GM10266 (cell line): Measurements from ENCODE around the gene CDH15.

Experiments
- DNase-seq: peaks from one replicate; pipeline ENCODE4 v3.0.0; 2012; ENCODE audit errors: extremely low spot score
- TF ChIP-seq, protein P1 (sequence below): IDR thresholded peaks from 2 replicates; pipeline ENCODE4 v1.5.1; 2012; ENCODE audit warnings: mild to moderate bottlenecking, low read depth; ENCODE audit not compliant: control insufficient read depth, insufficient read depth; ENCODE audit errors: missing control alignments

CDH15 gene

DNA sequence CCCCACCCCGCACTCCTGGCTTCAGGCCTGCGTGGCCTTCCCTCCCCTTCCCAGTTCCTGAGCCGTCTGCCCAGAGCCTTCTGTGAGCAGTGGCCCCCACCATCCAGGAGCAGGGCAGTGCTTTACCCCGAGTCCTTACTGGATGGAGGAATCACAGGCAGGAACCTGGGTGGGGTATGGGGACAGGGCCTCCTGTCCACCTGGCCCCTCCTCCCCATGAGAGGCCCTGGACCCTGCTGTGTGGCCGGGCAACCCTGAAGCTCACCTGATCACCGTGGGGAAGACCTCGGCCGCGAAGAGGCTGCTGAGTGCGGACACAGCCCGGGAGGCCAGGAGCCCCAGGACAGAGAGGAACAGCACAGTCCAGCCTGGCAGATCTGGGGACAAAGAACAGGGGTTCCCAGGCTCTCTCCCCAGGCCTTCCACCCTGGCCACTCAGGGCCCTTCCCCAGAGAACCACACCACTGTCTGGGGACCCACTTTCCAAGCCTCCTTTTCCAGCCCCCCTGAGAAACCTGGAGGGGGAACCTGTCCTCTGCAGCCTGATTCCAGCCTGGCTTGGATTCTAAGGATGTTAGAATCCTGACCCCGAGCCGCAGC is 25.6 kb downstream of the CDH15 start:
- DNase-seq: no peak
- TF ChIP-seq, protein P1, sequence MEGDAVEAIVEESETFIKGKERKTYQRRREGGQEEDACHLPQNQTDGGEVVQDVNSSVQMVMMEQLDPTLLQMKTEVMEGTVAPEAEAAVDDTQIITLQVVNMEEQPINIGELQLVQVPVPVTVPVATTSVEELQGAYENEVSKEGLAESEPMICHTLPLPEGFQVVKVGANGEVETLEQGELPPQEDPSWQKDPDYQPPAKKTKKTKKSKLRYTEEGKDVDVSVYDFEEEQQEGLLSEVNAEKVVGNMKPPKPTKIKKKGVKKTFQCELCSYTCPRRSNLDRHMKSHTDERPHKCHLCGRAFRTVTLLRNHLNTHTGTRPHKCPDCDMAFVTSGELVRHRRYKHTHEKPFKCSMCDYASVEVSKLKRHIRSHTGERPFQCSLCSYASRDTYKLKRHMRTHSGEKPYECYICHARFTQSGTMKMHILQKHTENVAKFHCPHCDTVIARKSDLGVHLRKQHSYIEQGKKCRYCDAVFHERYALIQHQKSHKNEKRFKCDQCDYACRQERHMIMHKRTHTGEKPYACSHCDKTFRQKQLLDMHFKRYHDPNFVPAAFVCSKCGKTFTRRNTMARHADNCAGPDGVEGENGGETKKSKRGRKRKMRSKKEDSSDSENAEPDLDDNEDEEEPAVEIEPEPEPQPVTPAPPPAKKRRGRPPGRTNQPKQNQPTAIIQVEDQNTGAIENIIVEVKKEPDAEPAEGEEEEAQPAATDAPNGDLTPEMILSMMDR: no peak

DNA sequence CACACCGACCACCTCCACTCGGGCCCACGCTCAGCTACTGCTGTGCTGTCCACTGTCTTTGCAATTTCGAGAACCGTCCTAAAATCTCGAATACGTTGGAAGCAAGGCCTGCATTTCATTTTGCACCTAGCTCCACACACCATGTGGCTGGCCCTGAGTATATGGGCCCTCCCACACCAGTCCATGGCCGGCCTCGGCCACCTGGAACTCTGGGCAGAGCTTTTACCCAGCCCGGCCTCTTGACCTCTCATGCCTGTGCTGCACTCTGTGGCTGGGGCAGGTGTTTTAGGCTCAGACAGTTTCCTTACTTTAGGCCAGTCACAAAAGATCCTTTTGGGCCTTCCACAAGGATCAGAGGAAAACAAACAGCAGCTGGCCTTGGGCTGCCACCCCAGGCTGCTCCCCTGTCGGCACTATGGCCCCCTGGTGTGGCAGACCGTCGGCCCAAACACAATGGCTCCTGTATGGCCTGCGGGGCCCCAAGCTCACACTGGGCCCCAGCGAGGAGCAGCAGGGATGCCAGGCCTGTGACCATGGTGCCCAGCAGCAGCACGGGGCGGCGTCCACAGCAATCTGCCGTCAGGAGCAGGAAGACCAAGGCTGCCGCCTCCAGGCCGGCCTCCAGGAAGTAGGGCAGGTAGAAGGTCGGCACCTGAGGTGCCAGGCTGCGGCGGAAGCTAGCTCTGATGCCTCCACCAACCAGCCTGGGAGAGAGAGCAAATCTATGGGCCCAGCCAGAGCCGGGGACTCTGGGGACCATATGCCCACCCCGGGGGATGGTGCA is 26.3 kb downstream of the CDH15 start:
- TF ChIP-seq, protein P1: no peak
- DNase-seq: no peak

DNA sequence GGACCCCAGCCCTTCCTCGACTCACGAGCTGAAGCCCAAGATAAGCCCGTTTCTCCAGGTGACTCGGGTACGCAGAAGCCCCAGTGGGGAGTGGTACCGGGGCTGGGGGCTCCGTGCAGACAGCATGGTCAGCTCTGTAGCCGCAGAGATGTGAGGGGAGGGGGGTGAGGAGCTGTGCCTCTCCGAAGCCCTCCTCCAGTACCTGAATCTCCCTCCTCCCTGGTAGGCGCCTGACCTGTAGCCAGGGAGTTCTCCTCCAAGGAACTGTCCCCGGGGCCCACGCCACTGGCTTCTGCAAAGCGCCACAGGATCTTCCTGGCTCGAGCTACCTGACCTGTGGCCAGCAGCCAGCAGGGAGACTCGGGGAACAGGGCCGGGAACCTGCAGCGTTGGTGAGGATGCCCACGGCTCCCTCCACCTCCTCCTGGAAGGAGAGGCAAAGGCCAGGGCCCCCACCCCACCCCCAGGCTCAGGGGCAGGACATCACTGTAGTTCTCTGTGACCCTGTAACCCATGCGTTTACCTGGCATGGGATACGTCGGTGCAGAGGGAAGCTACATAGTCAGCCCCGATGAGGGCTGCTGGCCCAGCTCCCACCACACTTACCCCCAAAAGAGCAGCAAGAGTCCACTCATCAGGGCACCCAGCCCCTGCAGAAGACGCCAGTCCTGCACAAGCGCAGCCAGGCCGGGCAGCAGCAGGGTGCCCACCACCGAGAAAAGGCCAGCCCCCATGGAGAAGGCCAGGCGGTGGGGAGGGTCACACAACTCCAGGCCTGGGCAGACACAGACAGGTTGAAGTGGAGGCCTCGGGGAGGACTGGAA is 27.1 kb downstream of the CDH15 start:
- no peak for DNase-seq
- TF ChIP-seq, protein P1: no peak

DNA sequence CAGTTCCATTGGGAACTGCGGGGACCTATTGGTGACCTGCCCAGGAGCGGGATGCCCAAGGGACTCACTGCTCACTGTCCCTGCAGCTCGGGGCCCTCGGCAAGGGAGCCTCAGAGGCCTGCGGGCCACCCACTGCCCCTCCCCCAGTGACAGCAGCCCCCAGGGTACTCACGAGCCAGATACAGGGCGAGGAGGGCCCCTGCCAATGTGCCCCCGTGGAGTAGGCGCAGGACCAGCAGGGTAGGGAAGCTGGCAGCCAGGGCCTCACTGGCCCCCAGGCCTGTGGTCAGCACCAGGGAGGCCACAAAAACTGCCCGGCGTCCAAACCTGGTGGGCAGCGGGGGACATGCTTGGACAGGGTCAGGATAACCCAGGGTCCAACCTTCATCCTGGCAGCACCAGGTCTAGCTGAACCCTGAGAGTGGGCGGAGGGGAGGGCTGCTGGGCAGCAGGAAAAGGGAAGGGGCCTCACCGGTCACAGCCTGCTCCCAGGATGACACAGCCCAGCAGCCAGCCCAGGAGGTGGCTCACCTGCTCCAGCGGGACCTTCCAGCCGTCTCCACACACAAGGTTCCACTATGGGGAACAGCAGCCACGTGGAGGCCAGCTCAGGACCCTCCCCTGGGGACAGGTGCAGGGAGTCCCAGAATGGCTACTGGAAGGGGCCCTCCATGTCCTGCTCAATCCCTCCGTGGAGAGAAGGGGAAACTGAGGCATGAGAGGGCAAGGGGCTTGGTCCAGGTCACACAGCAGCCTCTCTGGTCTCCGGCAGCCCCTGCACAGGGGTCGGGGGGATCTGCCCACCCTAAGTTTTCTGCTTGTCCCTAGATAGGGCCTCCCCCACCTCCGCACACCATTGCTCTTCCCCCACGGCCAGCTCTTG is 27.9 kb downstream of the CDH15 start:
- TF ChIP-seq, protein P1: no peak
- DNase-seq: no peak

DNA sequence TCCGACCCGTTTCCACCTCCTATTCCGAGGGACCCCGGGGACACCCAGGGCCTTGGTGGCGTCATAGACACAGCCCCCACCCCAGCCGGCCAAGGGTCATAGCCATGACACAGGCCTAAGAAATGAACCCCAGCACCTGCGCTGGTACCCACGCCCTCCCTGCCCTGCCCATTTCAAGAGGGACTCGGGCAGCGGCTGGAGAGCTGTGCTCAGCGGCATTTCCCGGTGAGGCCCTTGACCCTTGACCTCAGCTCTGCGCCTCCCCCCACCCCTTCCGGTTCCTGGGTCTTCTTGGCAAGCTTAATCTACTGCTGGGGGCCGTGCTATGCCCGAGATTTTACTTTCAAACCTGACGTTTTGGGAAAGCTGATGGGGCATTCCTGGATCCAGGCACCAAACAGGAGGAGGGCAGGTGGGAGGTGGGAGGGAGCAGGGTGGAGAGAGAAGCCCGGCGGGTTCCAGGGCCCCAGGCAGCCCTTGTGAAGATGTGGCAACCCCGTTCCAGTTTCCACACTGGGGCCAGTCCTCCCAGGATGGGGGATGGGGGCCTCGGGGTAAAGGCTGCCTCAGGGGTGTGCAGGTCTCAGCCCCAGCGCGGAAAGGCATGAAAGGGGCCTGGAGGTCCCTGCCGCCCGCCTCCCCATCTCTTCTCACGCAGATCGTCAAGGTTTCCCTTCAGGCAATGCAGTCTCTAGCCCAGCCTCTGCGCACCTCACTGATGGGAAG is 28.7 kb downstream of the CDH15 start, which contains the start of gene SLC22A31:
SLC22A31 (minus strand) TSS at position 414 of the 726 bp plus-strand sequence; CDS start at position 378, 36 bp downstream.
- TF ChIP-seq, protein P1: no peak
- DNase-seq: no peak

DNA sequence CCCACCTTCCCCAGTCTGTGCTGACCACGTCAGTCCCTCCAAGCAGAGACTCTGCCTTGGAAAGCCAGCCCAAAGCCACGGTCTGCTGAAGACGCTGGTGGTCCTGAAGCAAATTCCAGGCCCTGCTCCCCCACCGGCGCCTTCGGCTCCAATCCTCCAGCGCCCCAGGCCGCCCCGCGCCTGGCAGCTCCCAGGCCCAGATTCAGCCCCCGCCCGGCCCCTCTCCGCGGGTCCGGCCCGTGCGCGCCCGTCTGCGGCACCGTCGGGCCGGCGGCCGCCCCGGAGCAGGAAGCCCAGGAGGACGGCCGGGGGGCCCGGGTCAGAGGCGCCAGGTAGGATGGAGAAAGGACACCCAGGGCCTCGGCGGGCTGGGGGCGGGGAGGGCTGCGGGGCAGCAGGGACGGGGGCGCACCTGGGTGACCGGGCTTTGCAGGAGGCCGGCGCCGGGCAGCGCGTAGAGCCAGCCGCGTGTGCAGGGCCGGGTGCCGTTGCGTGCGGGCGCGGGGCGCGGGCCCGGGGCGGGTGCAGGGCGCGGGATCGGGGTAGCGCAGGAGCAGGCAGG is 29.4 kb downstream of the CDH15 start:
- no peak for DNase-seq
- TF ChIP-seq, protein P1: no peak
